GM23338 (cell line): ENCODE results near the gene CNTN5. TPM values are rescaled to one million over a fixed set of nuclear protein-coding genes. Genes with fewer than 3 reads are reported as not detected.

Source experiments
- ATAC-seq: fragments of 200-7000 bp; cut with Tn5 transposase; 3 replicates; pipeline ENCODE4 v1.9.1; 2020
- DNase-seq: peaks from one replicate; pipeline ENCODE4 v3.0.0-alpha.2; 2015; ENCODE audit warnings: low spot score
- H2AFZ ChIP-seq: fragments of 200-600 bp; sonication (generic); 2 replicates; pipeline ENCODE4 v1.8.0; 2016; ENCODE audit warnings: antibody characterized with exemption, mild to moderate bottlenecking, moderate library complexity
- H3F3A ChIP-seq: fragments of 200-600 bp; sonication (generic); replicated peaks from 2 replicates; pipeline ENCODE4 v1.8.0; 2017; ENCODE audit warnings: antibody characterized with exemption, mixed run types, low read depth
- H3K27ac ChIP-seq: fragments of 200-600 bp; sonication (generic); 2 replicates; pipeline ENCODE4 v1.6.1; 2016; ENCODE audit warnings: low read depth
- H3K27me3 ChIP-seq: fragments of 200-600 bp; sonication (generic); 2 replicates; pipeline ENCODE4 v1.8.0; 2016; ENCODE audit warnings: mild to moderate bottlenecking, mixed run types, moderate library complexity; ENCODE audit not compliant: insufficient read depth
- H3K36me3 ChIP-seq: fragments of 200-600 bp; sonication (generic); 2 replicates; pipeline ENCODE4 v1.8.0; 2016; ENCODE audit warnings: mild to moderate bottlenecking; ENCODE audit not compliant: insufficient read depth
- H3K4me1 ChIP-seq: fragments of 200-600 bp; sonication (generic); 2 replicates; pipeline ENCODE4 v1.8.0; 2016; ENCODE audit warnings: mild to moderate bottlenecking, moderate library complexity; ENCODE audit not compliant: insufficient read depth
- H3K4me2 ChIP-seq: fragments of 200-600 bp; sonication (generic); 2 replicates; pipeline ENCODE4 v1.7.1; 2017; ENCODE audit warnings: mixed run types
- H3K4me3 ChIP-seq: fragments of 200-600 bp; sonication (generic); 2 replicates; pipeline ENCODE4 v1.6.1; 2016; ENCODE audit warnings: mixed run types
- H3K79me2 ChIP-seq: fragments of 200-600 bp; sonication (generic); replicated peaks from 2 replicates; pipeline ENCODE4 v1.8.0; 2017; ENCODE audit warnings: mild to moderate bottlenecking; ENCODE audit not compliant: insufficient read depth
- H3K9me2 ChIP-seq: fragments of 200-600 bp; sonication (generic); 2 replicates; pipeline ENCODE4 v1.8.0; 2017; ENCODE audit not compliant: insufficient read depth
- H4K20me1 ChIP-seq: fragments of 200-600 bp; sonication (generic); replicated peaks from 2 replicates; pipeline ENCODE4 v1.8.0; 2017; ENCODE audit warnings: mild to moderate bottlenecking; ENCODE audit not compliant: insufficient read depth
- H3K27ac Mint-ChIP-seq: 2 replicates; pipeline ENCODE4 v1.8.0; 2020; ENCODE audit warnings: inconsistent platforms, mild to moderate bottlenecking, moderate library complexity, mixed read lengths
- H3K27me3 Mint-ChIP-seq: 3 replicates; pipeline ENCODE4 v1.8.0; 2022; ENCODE audit warnings: low read depth, mild to moderate bottlenecking, moderate library complexity, mixed read lengths, inconsistent platforms; ENCODE audit not compliant: insufficient read depth, poor library complexity
- H3K36me3 Mint-ChIP-seq: 3 replicates; pipeline ENCODE4 v1.8.0; 2021; ENCODE audit warnings: low read depth, mild to moderate bottlenecking, inconsistent platforms, moderate library complexity, mixed read lengths
- H3K4me1 Mint-ChIP-seq: 3 replicates; pipeline ENCODE4 v1.8.0; 2020; ENCODE audit warnings: mild to moderate bottlenecking, inconsistent platforms, mixed read lengths
- H3K4me3 Mint-ChIP-seq: 3 replicates; pipeline ENCODE4 v1.8.0; 2021; ENCODE audit warnings: moderate library complexity, mild to moderate bottlenecking, inconsistent platforms, mixed read lengths
- H3K9me3 Mint-ChIP-seq: 3 replicates; pipeline ENCODE4 v1.8.0; 2020; ENCODE audit warnings: moderate library complexity, mild to moderate bottlenecking, inconsistent platforms, mixed read lengths
- CREB1 ChIP-seq: fragments of 250-450 bp; sonication (Bioruptor Pico); IDR thresholded peaks from 2 replicates; pipeline ENCODE4 v1.5.0; 2020; ENCODE audit warnings: low read depth, mild to moderate bottlenecking, moderate library complexity
- CTCF ChIP-seq, 2 experiments: fragments of 200-600 bp in 1 of 2; sonication (generic) in 1 of 2; conservative IDR thresholded peaks; 2 replicates each; pipeline versions ENCODE4 v1.5.1 to v1.6.1; 2016 to 2017; ENCODE audit warnings: antibody characterized with exemption in 2 of 2, low read depth in 2 of 2, mild to moderate bottlenecking in 2 of 2, moderate library complexity in 1 of 2
- ETS1 ChIP-seq: IDR thresholded peaks from 2 replicates; pipeline ENCODE4 v1.6.1; 2016; ENCODE audit warnings: antibody characterized with exemption
- EZH2 ChIP-seq: fragments of 200-600 bp; sonication (generic); IDR thresholded peaks from one replicate; pipeline ENCODE4 v1.8.0; 2017; ENCODE audit warnings: antibody characterized with exemption, mild to moderate bottlenecking, low read depth; ENCODE audit not compliant: unreplicated experiment
- EZH2phosphoT487 ChIP-seq: fragments of 200-600 bp; sonication (generic); IDR thresholded peaks from one replicate; pipeline ENCODE4 v1.8.1; 2018; ENCODE audit warnings: antibody characterized with exemption; ENCODE audit not compliant: unreplicated experiment
- JUNB ChIP-seq: IDR thresholded peaks from one replicate; pipeline ENCODE4 v1.6.1; 2016; ENCODE audit warnings: antibody characterized with exemption; ENCODE audit not compliant: unreplicated experiment
- NANOG ChIP-seq: IDR thresholded peaks from 2 replicates; pipeline ENCODE4 v1.6.1; 2016; ENCODE audit warnings: antibody characterized with exemption, borderline replicate concordance
- POLR2AphosphoS5 ChIP-seq: IDR thresholded peaks from 2 replicates; pipeline ENCODE4 v1.6.1; 2016; ENCODE audit warnings: antibody characterized with exemption, low read depth
- REST ChIP-seq: IDR thresholded peaks from one replicate; pipeline ENCODE4 v1.6.1; 2018; ENCODE audit warnings: antibody characterized with exemption; ENCODE audit not compliant: unreplicated experiment
- STAT1 ChIP-seq: IDR thresholded peaks from one replicate; pipeline ENCODE4 v1.6.1; 2016; ENCODE audit warnings: antibody characterized with exemption; ENCODE audit not compliant: unreplicated experiment
- ZNF114 ChIP-seq: fragments of 250-450 bp; sonication (Bioruptor Pico); IDR thresholded peaks from 2 replicates; pipeline ENCODE4 v1.5.0; 2020; ENCODE audit warnings: mild to moderate bottlenecking, moderate library complexity
- ZNF331 ChIP-seq: fragments of 250-450 bp; sonication (Bioruptor Pico); IDR thresholded peaks from 2 replicates; pipeline ENCODE4 v1.5.0; 2020; ENCODE audit warnings: low read depth, mild to moderate bottlenecking, moderate library complexity
- ZNF462 ChIP-seq: fragments of 250-450 bp; sonication (Bioruptor Pico); IDR thresholded peaks from 2 replicates; pipeline ENCODE4 v1.5.0; 2020; ENCODE audit warnings: mild to moderate bottlenecking, moderate library complexity
- polyA plus RNA-seq: library from polyadenylated mRNA; unstranded; fragments of >200 nt; fragmentation: Nextera tagmentation; extraction: Ambion mirVana; gene quantifications from 2 replicates; pipeline ENCODE4 v1.2.1, GENCODE V29; 2016
- total RNA-seq: library from RNA; depleted of rRNA; stranded (reverse); fragments of >200 nt; shearing (Covaris generic); gene quantifications from 2 replicates; pipeline ENCODE4 v1.2.3, GENCODE V29; 2014

CNTN5 gene
- total and polyA plus RNA-seq, 2 experiments from 2014 or later = not detected

GRCh38 chr11:99632969-99633368, 612.2 kb downstream of the CNTN5 start (continued):
- no peak for TF ChIP-seq REST
- no peak for TF ChIP-seq CREB1 (CRISPR knock-in tag)
- no peak for TF ChIP-seq ZNF114 (CRISPR knock-in tag)
- no peak for TF ChIP-seq JUNB
- no peak for TF ChIP-seq POLR2AphosphoS5
- TF ChIP-seq EZH2phosphoT487 = no peak
- no peak for TF ChIP-seq ZNF331 (CRISPR knock-in tag)
- TF ChIP-seq NANOG = no peak

- no peak for TF ChIP-seq EZH2phosphoT487
- TF ChIP-seq CTCF (conservative IDR thresholded peaks at IDR 0.05; ENCODE audit: low read depth in 2 of 2) = no peak
- no peak for TF ChIP-seq STAT1
- TF ChIP-seq JUNB = no peak
- no peak for TF ChIP-seq EZH2
- TF ChIP-seq ZNF462 (CRISPR knock-in tag) = no peak
- TF ChIP-seq ZNF331 (CRISPR knock-in tag) = no peak
- TF ChIP-seq ETS1 = no peak
- ATAC-seq (no peak), DNase-seq (no peak)
- Histone ChIP-seq H3K4me2 (no peak overlapping the region), H3K27me3 (no peaks in the 10 kb centered on the region), H3F3A (no peaks in the 10 kb centered on the region), H3K4me3 (no peak overlapping the region), H4K20me1 (no peaks in the 10 kb centered on the region), H3K79me2 (no peaks in the 10 kb centered on the region), H2AFZ (no peak overlapping the region), H3K36me3 (no peaks in the 10 kb centered on the region), H3K9me2 (peaks cover 3% of the 10 kb centered on the region; the same call in 1 of the 2 replicates), H3K4me1 (peaks cover 6% of the 10 kb centered on the region), H3K27ac (no peak overlapping the region)
- Mint-ChIP-seq H3K4me1 (peaks cover 9% of the 10 kb centered on the region; the same call in 2 of the 3 replicates), H3K27ac (no peak overlapping the region), H3K9me3 (peaks cover 18% of the 10 kb centered on the region), H3K36me3 (peaks cover 15% of the 10 kb centered on the region), H3K27me3 (no peaks in the 10 kb centered on the region), H3K4me3 (no peak overlapping the region)
Observed at GRCh38 chr11:99634581-99634980, 613.8 kb downstream of the CNTN5 start.
